Measurements from ENCODE around the gene C8B.

DNA sequence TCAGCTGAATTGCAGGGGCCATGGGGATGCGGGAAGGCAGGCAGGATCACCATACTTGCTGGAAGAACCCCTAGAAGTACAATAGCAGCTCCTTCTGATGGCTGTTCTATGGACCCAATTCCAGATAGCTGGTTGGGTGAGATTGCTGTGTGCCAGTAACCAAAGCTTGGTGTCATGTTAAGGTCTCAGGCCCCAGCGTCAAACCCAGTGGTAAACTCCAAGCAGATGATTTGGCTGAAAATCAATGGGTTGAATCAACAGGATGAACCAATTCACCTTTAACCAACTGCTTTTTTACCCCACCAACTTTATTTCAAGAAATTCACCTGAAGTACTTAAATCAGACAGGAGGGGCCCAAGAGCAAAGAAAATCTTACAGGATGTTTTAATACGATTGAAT lies 37.8 kb downstream of the C8B start:
- TF ChIP-seq POLR2A (IDR thresholded peaks at IDR 0.05) = no peak
- TF ChIP-seq, protein P1, sequence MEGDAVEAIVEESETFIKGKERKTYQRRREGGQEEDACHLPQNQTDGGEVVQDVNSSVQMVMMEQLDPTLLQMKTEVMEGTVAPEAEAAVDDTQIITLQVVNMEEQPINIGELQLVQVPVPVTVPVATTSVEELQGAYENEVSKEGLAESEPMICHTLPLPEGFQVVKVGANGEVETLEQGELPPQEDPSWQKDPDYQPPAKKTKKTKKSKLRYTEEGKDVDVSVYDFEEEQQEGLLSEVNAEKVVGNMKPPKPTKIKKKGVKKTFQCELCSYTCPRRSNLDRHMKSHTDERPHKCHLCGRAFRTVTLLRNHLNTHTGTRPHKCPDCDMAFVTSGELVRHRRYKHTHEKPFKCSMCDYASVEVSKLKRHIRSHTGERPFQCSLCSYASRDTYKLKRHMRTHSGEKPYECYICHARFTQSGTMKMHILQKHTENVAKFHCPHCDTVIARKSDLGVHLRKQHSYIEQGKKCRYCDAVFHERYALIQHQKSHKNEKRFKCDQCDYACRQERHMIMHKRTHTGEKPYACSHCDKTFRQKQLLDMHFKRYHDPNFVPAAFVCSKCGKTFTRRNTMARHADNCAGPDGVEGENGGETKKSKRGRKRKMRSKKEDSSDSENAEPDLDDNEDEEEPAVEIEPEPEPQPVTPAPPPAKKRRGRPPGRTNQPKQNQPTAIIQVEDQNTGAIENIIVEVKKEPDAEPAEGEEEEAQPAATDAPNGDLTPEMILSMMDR (IDR thresholded peaks at IDR 0.05) = no peak
